H1 (cell line): Measurements from ENCODE around the gene MUC2.

Experiments
- CTCF ChIP-seq, 3 experiments: IDR thresholded peaks; 1 replicate in 2 of 3; 2 replicates in 1 of 3; pipeline versions ENCODE4 v1.5.1 to v1.6.1; 2011; ENCODE audit warnings: low read length in 3 of 3, mild to moderate bottlenecking in 3 of 3, inconsistent platforms in 2 of 3, low read depth in 1 of 3, moderate library complexity in 1 of 3; ENCODE audit not compliant: insufficient read depth in 1 of 3; ENCODE audit errors: control extremely low read depth in 1 of 3
- EZH2 ChIP-seq: fragments of 200-600 bp; sonication (generic); IDR thresholded peaks from 2 replicates; pipeline ENCODE4 v1.7.1; 2012; ENCODE audit warnings: low read depth, mild to moderate bottlenecking, moderate library complexity, low read length, inconsistent platforms; ENCODE audit not compliant: severe bottlenecking

GRCh38 chr11:1026163-1026450 lies 48.6 kb upstream of the MUC2 start:
- TF ChIP-seq EZH2: no peak
- TF ChIP-seq CTCF (IDR thresholded peaks at IDR 0.05; ENCODE audit: control extremely low read depth in 1 of 3, insufficient read depth in 1 of 3, low read depth in 1 of 3, low read length in 3 of 3): no peak
